Measurements from ENCODE around the gene ARMH3. TPM values are rescaled to one million over a fixed set of nuclear protein-coding genes. Genes with fewer than 3 reads are reported as not detected.

ARMH3 gene
- total RNA-seq, 1 donor from 2014 or later = 6.3 TPM

- FAIRE-seq = no peak
- no peak for TF ChIP-seq CTCF (IDR thresholded peaks at IDR 0.05; ENCODE audit: insufficient read depth, low read length, severe bottlenecking)
- H3K4me3 ChIP-seq (ENCODE audit: low read depth, low read length) = no peak overlapping the region
- peak; percentile 97 for DNase-seq (ENCODE audit: low read depth)
- H3K36me3 ChIP-seq (ENCODE audit: control insufficient read depth, insufficient read depth, low read length) = no peaks in the 10 kb centered on the region
- H3K27me3 ChIP-seq (ENCODE audit: control insufficient read depth, insufficient read depth, low read length) = no peaks in the 10 kb centered on the region
These were observed 116.8 kb downstream of the ARMH3 start for GRCh38 chr10:101939008-101939648.

GRCh38 chr10:101938305-101939007, 117.5 kb downstream of the ARMH3 start:
- Histone ChIP-seq H3K27me3 (ENCODE audit: control insufficient read depth, insufficient read depth, low read length) (no peaks in the 10 kb centered on the region), H3K4me3 (ENCODE audit: low read depth, low read length) (no peak overlapping the region), H3K36me3 (ENCODE audit: control insufficient read depth, insufficient read depth, low read length) (no peaks in the 10 kb centered on the region)
- FAIRE-seq = no peak
- TF ChIP-seq CTCF (IDR thresholded peaks at IDR 0.05; ENCODE audit: insufficient read depth, low read length, severe bottlenecking) = no peak
- DNase-seq (ENCODE audit: low read depth) = peak; percentile 77

- Histone ChIP-seq H3K36me3 (ENCODE audit: control insufficient read depth, insufficient read depth, low read length) (no peaks in the 10 kb centered on the region), H3K4me3 (ENCODE audit: low read depth, low read length) (no peak overlapping the region), H3K27me3 (ENCODE audit: control insufficient read depth, insufficient read depth, low read length) (no peaks in the 10 kb centered on the region)
- FAIRE-seq (no peak), DNase-seq (ENCODE audit: low read depth) (no peak)
- TF ChIP-seq CTCF (IDR thresholded peaks at IDR 0.05; ENCODE audit: insufficient read depth, low read length, severe bottlenecking) = no peak
These were observed 120.5 kb downstream of the ARMH3 start for GRCh38 chr10:101935431-101935830.

- Histone ChIP-seq H3K4me3 (ENCODE audit: low read depth, low read length) (no peak overlapping the region), H3K27me3 (ENCODE audit: control insufficient read depth, insufficient read depth, low read length) (no peaks in the 10 kb centered on the region), H3K36me3 (ENCODE audit: control insufficient read depth, insufficient read depth, low read length) (no peaks in the 10 kb centered on the region)
- no peak for TF ChIP-seq CTCF (IDR thresholded peaks at IDR 0.05; ENCODE audit: insufficient read depth, low read length, severe bottlenecking)
- no peak for DNase-seq (ENCODE audit: low read depth)
- FAIRE-seq = no peak
These were observed 121.2 kb downstream of the ARMH3 start for GRCh38 chr10:101934686-101935305.

- Histone ChIP-seq H3K4me3 (ENCODE audit: low read depth, low read length) (no peak overlapping the region), H3K36me3 (ENCODE audit: control insufficient read depth, insufficient read depth, low read length) (no peaks in the 10 kb centered on the region), H3K27me3 (ENCODE audit: control insufficient read depth, insufficient read depth, low read length) (no peaks in the 10 kb centered on the region)
- FAIRE-seq = peak; percentile 76
- no peak for TF ChIP-seq CTCF (IDR thresholded peaks at IDR 0.05; ENCODE audit: insufficient read depth, low read length, severe bottlenecking)
- DNase-seq (ENCODE audit: low read depth) = no peak
These were observed 122.0 kb downstream of the ARMH3 start for GRCh38 chr10:101933976-101934375.

Measured in bronchial epithelial cell (primary cell).